Measurements from ENCODE around the gene TMEM106C.

- TF ChIP-seq RAD21 (conservative IDR thresholded peaks at IDR 0.05) = no peak
- TF ChIP-seq CTCF (IDR thresholded peaks at IDR 0.05; ENCODE audit: poor library complexity, severe bottlenecking) = no peak
Measured at GRCh38 chr12:47941871-47942613, 21.4 kb upstream of the TMEM106C start.
